ENCODE measurements around the gene LTA.

- TF ChIP-seq, protein P1, sequence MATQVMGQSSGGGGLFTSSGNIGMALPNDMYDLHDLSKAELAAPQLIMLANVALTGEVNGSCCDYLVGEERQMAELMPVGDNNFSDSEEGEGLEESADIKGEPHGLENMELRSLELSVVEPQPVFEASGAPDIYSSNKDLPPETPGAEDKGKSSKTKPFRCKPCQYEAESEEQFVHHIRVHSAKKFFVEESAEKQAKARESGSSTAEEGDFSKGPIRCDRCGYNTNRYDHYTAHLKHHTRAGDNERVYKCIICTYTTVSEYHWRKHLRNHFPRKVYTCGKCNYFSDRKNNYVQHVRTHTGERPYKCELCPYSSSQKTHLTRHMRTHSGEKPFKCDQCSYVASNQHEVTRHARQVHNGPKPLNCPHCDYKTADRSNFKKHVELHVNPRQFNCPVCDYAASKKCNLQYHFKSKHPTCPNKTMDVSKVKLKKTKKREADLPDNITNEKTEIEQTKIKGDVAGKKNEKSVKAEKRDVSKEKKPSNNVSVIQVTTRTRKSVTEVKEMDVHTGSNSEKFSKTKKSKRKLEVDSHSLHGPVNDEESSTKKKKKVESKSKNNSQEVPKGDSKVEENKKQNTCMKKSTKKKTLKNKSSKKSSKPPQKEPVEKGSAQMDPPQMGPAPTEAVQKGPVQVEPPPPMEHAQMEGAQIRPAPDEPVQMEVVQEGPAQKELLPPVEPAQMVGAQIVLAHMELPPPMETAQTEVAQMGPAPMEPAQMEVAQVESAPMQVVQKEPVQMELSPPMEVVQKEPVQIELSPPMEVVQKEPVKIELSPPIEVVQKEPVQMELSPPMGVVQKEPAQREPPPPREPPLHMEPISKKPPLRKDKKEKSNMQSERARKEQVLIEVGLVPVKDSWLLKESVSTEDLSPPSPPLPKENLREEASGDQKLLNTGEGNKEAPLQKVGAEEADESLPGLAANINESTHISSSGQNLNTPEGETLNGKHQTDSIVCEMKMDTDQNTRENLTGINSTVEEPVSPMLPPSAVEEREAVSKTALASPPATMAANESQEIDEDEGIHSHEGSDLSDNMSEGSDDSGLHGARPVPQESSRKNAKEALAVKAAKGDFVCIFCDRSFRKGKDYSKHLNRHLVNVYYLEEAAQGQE (IDR thresholded peaks at IDR 0.05; ENCODE audit: low read depth), result no peak
- TF ChIP-seq, protein P2, sequence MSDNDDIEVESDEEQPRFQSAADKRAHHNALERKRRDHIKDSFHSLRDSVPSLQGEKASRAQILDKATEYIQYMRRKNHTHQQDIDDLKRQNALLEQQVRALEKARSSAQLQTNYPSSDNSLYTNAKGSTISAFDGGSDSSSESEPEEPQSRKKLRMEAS (IDR thresholded peaks at IDR 0.05), result no peak
- TF ChIP-seq, protein P3, sequence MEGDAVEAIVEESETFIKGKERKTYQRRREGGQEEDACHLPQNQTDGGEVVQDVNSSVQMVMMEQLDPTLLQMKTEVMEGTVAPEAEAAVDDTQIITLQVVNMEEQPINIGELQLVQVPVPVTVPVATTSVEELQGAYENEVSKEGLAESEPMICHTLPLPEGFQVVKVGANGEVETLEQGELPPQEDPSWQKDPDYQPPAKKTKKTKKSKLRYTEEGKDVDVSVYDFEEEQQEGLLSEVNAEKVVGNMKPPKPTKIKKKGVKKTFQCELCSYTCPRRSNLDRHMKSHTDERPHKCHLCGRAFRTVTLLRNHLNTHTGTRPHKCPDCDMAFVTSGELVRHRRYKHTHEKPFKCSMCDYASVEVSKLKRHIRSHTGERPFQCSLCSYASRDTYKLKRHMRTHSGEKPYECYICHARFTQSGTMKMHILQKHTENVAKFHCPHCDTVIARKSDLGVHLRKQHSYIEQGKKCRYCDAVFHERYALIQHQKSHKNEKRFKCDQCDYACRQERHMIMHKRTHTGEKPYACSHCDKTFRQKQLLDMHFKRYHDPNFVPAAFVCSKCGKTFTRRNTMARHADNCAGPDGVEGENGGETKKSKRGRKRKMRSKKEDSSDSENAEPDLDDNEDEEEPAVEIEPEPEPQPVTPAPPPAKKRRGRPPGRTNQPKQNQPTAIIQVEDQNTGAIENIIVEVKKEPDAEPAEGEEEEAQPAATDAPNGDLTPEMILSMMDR (IDR thresholded peaks at IDR 0.05 in 2 of 3, conservative IDR thresholded peaks at IDR 0.05 in 1 of 3; ENCODE audit: borderline replicate concordance in 1 of 3, insufficient read depth in 1 of 3, low read depth in 2 of 3, low read length in 2 of 3), result no peak
These were observed 4.0 kb downstream of the LTA start for GRCh38 chr6:31575952-31576685.
